Measurements from ENCODE around the gene MAP2K1.
"Not testable (repeated sequence)": the region's sequence is repeated elsewhere in the genome, so short reads cannot be mapped to it uniquely, and the experiment has no call there.

The MAP2K1 gene

DNA sequence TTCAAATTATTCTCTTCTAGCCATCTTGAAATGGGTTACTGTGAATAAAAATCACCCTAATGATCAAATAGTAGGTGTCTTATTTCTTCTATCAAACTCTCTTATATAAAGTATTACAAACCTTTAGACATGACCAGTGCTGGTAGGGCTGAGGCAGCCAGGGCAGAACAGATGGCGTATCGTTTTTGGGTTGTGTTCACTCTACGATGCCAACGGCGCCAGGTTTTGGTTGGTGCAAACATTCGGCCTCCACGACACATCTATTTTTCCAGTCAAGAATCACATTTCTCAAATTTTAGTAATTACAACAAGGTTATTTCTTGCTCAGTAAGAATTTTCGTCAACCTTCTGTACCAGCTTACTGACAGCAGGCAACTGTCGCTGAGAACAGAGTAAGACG is 115.8 kb downstream of the MAP2K1 start:
- Histone ChIP-seq H3K4me2 (ENCODE audit: low read length) (peak overlapping the region; percentile 78), H3K4me3 (ENCODE audit: low read length) (peak overlapping the region; percentile 98), H3K79me2 (ENCODE audit: control insufficient read depth, low read length) (peaks cover 67% of the 10 kb centered on the region), H3F3A (ENCODE audit: control insufficient read depth, insufficient read depth) (peaks cover 67% of the 10 kb centered on the region), H3K27ac (ENCODE audit: low read depth, low read length) (peak overlapping the region; percentile 90), H3K27me3 (ENCODE audit: control insufficient read depth, low read length) (no peaks in the 10 kb centered on the region), H3K9me2 (replicated peaks; ENCODE audit: control insufficient read depth, low read length) (no peaks in the 10 kb centered on the region), H3K9me3 (ENCODE audit: control insufficient read depth, insufficient read depth, low read length) (no peaks in the 10 kb centered on the region), H3K4me1 (ENCODE audit: control insufficient read depth, low read length) (peaks cover 56% of the 10 kb centered on the region), H4K20me1 (ENCODE audit: control insufficient read depth, insufficient read depth, low read depth, low read length) (peaks cover 23% of the 10 kb centered on the region), H3K36me3 (ENCODE audit: control insufficient read depth, low read length) (peaks cover 80% of the 10 kb centered on the region)
- TF ChIP-seq, protein P1, sequence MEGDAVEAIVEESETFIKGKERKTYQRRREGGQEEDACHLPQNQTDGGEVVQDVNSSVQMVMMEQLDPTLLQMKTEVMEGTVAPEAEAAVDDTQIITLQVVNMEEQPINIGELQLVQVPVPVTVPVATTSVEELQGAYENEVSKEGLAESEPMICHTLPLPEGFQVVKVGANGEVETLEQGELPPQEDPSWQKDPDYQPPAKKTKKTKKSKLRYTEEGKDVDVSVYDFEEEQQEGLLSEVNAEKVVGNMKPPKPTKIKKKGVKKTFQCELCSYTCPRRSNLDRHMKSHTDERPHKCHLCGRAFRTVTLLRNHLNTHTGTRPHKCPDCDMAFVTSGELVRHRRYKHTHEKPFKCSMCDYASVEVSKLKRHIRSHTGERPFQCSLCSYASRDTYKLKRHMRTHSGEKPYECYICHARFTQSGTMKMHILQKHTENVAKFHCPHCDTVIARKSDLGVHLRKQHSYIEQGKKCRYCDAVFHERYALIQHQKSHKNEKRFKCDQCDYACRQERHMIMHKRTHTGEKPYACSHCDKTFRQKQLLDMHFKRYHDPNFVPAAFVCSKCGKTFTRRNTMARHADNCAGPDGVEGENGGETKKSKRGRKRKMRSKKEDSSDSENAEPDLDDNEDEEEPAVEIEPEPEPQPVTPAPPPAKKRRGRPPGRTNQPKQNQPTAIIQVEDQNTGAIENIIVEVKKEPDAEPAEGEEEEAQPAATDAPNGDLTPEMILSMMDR (IDR thresholded peaks at IDR 0.05; ENCODE audit: low read depth, low read length, poor library complexity, severe bottlenecking): no peak
- no peak for TF ChIP-seq EZH2phosphoT487 (IDR thresholded peaks at IDR 0.05; ENCODE audit: borderline replicate concordance, low read length)

DNA sequence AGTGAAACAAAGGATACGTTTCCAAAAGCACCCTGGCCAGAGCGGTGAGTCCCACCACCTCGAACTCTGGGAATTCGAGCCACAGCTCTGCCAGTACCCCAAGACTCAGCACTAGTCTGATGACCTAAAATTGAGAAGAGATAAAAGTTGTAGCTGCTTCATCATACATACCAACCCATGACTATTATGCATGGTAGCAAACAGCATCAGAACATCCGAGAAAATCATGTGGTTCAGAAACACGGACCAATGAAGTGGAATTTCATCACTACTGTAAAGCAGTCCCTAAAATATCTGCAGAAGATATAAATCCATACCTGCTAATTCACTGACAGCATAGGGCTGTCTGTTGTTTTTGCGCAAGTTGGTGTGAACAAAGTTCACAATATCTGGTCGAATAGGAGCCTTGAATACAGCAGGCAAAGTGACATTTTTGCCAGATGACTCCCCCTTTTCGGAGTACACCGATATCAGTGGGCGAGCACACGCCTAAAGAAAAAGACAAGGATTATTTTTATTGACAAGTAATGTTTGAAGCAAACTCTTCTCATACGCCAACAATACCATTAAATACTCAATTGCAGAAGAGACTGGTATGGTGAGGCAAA is 116.4 kb downstream of the MAP2K1 start:
- peak overlapping the region; percentile 90 for H3K27ac ChIP-seq (ENCODE audit: low read depth, low read length)
- peaks cover 73% of the 10 kb centered on the region for H3K79me2 ChIP-seq (ENCODE audit: control insufficient read depth, low read length)
- peak overlapping the region; percentile 78 for H3K4me2 ChIP-seq (ENCODE audit: low read length)
- not testable (repeated sequence) for H3K27me3 ChIP-seq (ENCODE audit: control insufficient read depth, low read length); H3K9me3 ChIP-seq (ENCODE audit: control insufficient read depth, insufficient read depth, low read length); H3K9me2 ChIP-seq (replicated peaks; ENCODE audit: control insufficient read depth, low read length)
- H3F3A ChIP-seq (ENCODE audit: control insufficient read depth, insufficient read depth): peaks cover 63% of the 10 kb centered on the region
- H4K20me1 ChIP-seq (ENCODE audit: control insufficient read depth, insufficient read depth, low read depth, low read length): peaks cover 23% of the 10 kb centered on the region
- H3K4me3 ChIP-seq (ENCODE audit: low read length): peak overlapping the region; percentile 98
- peaks cover 80% of the 10 kb centered on the region for H3K36me3 ChIP-seq (ENCODE audit: control insufficient read depth, low read length)
- H3K4me1 ChIP-seq (ENCODE audit: control insufficient read depth, low read length): peaks cover 58% of the 10 kb centered on the region

DNA sequence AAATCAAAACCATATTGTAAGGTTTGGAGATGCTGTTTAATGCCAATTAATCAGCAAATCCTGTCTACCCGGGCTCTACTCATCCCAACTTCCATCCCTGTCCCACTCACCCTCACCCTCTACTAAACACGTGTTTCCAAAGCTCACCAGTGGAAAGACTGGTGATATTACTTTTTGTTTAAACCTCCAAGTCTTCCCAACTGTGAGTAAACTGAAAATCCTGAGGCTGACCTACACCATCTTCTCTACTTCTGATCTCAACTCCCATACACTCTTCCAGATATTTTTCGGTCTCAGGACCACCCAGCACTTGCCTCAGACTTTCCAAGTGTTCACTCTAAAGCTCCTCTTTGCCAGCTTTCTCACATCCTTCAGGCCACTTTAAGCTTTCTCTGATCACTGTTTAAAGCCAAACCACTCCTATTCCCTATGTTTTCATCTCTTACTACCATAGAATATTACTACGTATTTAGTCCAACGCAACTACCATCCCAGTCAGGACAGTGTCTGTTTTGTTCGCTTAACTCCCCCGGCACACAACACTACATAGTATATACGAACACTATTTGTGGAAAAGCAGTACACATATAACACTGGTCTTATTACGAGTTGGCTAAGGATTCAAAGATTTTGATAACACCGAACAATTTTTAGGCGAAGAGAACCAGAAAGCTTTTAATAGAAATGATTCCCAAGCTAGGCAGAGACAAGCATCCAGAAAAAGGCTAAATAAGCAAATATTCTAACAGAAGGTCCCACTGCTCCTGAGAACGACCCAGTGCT is 117.3 kb downstream of the MAP2K1 start:
- Histone ChIP-seq H3K4me2 (ENCODE audit: low read length) (peak overlapping the region; percentile 78), H3K79me2 (ENCODE audit: control insufficient read depth, low read length) (peaks cover 81% of the 10 kb centered on the region), H3K4me1 (ENCODE audit: control insufficient read depth, low read length) (peaks cover 57% of the 10 kb centered on the region), H3K27ac (ENCODE audit: low read depth, low read length) (peak overlapping the region; percentile 90), H3K9me2 (replicated peaks; ENCODE audit: control insufficient read depth, low read length) (no peaks in the 10 kb centered on the region), H4K20me1 (ENCODE audit: control insufficient read depth, insufficient read depth, low read depth, low read length) (peaks cover 23% of the 10 kb centered on the region; the same call in 1 of the 2 replicates), H3K4me3 (ENCODE audit: low read length) (peak overlapping the region; percentile 98), H3K36me3 (ENCODE audit: control insufficient read depth, low read length) (peaks cover 79% of the 10 kb centered on the region), H3K9me3 (ENCODE audit: control insufficient read depth, insufficient read depth, low read length) (no peaks in the 10 kb centered on the region), H3K27me3 (ENCODE audit: control insufficient read depth, low read length) (no peaks in the 10 kb centered on the region), H3F3A (ENCODE audit: control insufficient read depth, insufficient read depth) (peaks cover 55% of the 10 kb centered on the region)
- TF ChIP-seq, protein P1 (IDR thresholded peaks at IDR 0.05; ENCODE audit: low read depth, low read length, poor library complexity, severe bottlenecking): no peak
- TF ChIP-seq EZH2phosphoT487 (IDR thresholded peaks at IDR 0.05; ENCODE audit: borderline replicate concordance, low read length): no peak
